ENCODE results near the gene DCTD.

DCTD gene

DNA sequence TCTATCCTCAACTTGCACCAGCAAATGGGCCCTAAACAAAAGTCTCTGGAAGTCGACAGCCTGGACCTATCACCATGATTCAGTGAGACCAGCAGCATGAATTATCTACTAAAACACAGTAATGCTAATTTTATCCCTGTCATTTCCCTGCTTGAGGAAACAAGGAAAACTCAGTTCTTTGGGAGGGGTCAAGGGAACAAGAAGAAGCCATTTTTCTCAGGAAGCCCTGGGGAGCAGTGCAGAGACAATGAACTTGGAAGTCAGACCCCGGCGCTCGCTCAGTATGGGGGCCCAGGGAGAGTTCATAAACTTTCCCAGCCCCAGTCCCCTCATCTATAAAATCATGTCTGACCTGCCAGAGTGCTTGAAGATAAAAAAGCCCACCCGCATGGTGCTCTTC, 50.4 kb downstream of the DCTD start:
- no peak for DNase-seq

DNA sequence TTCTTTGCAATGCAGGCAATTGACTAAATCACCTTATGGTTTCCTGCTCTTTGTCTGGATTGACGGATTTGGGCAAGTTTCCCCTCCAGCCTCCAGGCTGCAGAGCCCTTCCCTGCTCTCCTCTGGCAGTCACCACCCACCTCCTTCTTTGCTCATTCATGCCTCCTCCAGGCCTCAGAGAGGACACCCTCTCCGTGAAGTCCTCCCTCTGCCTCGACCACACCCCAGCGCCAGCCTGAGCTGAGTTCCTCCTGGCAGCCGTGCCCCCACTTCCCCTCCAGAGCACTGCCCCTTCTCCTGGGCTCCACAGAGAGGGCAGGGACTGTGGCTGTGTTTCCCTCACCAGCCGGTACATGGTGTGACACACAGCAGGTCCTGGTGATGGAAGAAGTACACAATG, 53.7 kb downstream of the DCTD start:
- DNase-seq = peak; percentile 23

DNA sequence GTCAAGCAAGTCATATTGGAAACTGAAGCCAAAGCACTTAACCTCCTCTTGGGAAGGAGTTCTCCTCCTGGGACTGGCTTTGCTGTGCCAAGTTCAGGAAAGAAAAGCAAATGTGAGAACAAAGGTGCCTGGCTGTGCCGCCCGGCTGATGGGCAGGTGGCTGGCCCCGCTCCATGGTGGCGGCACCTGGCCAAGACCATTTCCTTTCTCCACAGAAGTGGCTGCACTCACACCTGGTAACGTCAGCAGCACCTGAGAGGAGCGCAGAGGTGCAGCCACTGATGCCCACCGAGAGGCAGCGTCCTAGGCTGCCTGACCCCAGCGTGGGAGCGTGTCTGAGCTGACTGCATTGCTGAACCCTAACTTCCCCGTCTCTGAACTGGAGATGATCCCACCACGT, 54.3 kb downstream of the DCTD start:
- DNase-seq = peak; percentile 92

DNA sequence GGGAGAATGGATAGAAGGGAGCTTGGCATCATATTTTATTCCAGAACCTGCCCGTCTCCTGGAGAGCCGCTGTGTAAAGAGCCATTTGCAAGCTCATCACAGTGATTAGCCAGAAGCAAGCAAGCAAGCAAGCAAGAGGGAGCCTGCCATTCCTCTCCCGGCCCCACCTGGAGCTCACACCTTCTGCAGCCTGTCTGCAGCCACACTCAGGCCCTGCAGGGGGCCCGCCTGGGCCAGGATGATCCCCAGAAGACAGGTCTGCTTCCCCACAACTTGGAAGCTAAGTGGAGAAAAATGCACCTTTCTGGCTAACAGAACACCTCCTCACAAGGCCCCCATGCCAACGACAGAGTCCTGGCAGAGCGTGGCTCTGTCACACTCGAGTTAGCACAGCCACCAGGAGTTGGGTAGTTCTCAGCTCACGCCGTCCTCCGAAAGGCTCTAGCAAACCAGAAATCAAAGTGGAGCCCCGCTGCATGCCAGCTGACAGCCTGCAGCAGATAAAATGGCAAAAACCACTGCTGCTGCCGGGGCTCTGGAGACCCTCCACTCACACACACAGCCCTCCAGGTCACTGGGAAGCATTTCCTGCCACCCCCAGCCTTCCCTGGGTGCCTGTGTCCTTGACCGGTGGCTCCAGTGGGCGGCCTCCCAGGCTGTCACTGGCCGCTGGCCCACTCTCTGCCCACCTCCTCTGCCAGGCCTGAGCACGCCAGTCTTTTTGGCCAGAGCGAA, 54.9 kb downstream of the DCTD start:
- peak; percentile 66 for DNase-seq

DNA sequence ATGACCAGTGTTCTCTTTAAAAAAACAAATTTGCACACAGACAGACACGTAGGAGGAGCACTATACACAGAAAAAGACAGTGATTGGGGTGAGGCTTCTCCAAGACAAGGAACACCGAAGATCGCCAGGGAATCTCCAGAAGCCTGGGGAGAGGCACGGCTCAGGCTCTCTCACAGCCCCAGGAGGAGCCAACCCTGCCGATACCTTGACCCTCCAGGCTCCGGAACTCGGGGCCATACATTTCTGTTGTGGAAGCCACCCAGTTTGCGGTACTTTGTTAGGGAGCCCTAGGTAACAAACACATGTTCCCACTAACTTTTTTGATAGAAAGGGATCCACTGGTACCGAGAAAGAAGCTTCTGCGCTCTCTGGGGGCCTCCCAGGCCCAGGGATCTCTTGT, 55.8 kb downstream of the DCTD start:
- no peak for DNase-seq

DNA sequence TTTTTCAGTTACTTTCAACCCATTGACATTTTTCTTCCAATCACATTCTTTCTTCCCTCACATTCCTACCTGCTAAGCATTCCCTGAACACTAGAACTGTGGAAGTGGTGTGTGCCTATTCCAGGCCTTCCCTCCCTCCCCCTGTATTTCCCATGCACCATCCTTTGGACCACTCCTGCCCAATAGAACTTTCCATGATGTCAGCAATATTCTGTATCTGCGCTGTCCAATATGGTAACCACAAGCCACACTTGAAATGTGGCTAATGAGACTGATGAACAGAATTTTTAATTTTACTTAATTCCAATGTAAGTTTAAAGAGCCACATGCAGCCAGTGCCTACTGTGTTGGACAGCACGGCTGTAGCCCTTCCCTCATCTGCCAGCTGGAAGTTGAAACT, 57.5 kb downstream of the DCTD start:
- DNase-seq = no peak

DNA sequence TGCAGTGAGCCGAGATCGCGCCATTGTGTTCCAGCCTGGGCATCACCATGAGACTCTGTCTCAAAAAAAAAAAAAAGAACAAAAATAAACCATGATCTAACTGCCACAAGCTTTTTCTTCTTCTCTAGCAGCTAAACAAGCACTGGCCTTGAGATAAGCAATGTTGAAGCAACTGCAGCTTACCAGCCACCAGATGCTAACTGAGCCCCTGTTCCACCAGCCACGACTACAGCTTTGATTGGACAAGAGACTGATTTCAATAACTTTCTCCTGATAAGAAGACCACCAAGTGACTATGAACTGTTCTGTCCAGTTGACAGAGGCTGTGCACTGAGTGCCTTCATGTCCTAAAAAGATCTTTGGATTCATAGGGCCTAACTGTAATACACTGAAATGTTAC, 58.5 kb downstream of the DCTD start:
- DNase-seq = no peak

DNA sequence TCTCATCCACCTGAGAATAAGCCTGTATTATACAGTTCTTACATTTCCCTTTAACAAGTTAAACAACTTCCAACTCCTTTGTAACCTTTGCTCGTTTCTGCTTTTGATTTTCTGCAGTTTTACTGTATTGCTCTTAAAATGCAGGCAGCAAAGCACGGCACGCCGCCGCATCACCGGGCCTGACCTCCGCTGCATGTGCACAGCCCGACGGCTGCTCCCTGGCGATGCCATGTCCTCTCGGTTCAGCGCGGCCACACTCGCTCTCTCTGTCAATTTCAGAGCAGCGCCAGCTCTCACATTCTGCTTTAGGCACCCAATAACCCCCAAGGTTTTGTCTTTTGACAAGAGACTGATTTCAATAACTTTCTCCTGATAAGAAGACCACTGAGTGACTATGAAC, 60.3 kb downstream of the DCTD start:
- DNase-seq = no peak

DNA sequence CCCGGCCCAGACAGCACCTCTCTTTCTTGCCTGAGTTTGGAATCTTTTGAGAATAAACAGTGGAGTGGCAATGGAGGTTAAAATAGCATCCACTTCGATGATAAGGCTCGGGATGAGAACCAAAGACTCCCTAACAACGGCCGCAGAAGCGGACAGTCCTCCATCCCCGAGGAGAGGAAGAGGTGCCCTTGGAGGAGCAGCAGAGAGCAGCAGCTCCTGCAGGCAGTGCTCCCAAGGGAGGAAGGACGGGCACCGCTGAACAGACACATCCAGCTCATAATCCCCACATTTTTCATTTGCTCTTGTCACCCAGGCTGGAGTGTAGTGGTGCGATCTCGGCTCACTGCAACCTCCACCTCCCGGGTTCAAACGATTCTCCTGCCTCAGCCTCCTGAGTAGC, 61.3 kb downstream of the DCTD start:
- no peak for DNase-seq

DNA sequence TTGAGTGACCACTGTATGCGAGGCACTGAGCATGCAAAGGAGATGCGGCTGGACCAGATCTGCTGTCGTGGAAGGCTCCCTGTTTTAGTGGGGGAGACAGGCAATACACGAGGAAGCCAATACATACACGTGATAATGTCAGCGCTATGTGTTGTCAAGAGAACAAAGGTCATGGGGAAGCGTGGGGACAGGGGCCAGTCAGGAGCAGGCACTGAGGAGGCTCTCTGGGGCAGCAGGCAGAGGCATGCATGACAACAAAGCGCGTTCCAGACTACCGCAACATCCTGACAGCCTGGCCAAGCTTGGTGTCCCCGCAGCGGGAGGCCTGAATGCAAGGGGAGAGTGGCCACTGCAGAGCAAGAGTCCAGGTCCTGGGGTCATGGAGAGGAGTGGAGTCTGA, 61.9 kb downstream of the DCTD start:
- DNase-seq = no peak

DNA sequence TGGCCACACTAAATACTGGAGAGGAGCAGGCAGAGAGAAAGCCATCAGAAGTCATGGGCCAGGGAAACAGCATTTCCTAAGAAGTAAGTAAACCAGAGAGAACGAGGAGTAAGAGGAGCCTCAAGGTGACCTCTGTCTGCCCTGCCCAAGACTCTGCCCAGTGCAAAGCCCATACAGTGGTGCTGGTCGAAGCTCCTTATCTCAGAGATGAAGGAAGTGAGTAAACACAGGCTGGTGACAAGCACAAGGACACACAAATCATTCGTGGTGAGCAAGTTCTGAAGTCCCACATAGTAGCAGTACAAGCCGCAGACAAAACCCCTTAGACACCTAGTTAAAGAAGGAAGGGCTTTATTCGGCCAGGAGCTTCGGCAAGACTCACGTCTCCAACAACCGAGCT, 62.7 kb downstream of the DCTD start:
- DNase-seq = no peak

DNA sequence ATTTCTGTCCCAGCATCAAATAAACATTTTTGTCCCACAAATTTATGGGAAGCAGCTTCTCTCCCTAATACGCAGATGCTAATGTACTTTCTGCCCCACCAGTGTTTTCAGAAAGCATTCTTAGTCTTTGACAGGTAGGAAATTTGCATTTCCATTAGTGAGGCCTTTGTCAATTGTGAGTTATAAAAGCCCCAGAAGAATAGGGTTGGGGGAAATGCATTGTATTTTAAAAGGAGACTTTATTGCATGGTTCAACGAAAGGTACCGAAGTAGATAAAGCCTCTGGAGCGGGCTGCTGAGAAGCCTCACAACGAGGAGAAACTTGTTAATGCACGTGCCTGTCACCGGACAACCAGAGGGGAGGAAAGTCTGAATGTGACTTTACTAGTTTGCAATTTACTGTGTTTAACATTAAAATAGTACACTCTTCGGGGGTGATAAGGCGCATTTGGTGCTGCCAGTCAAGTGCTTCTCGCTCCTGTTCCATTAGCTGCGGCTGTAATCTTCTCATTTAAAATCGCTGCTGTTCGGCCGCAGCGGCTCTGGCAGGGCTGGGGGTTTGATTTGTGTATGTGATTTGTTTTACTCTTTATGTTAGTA, 63.4 kb downstream of the DCTD start:
- DNase-seq = no peak

DNA sequence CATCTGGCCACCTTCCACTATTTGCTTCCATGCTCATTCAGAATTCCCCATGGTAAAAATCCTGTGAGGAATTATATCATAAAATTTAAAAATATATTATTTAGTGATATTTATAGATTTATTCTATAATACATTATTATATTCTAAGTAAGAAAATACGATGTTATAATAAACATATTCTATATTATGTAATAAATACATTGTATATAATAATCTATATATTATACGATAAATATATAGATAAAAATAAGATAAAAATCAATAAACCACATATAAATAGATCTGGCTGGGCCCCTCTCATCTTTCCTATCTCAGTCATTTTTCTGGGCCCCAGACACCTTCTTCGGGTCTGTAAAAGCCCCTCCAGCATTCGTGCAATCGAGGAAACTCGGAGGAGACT, 68.5 kb downstream of the DCTD start:
- DNase-seq = no peak

DNA sequence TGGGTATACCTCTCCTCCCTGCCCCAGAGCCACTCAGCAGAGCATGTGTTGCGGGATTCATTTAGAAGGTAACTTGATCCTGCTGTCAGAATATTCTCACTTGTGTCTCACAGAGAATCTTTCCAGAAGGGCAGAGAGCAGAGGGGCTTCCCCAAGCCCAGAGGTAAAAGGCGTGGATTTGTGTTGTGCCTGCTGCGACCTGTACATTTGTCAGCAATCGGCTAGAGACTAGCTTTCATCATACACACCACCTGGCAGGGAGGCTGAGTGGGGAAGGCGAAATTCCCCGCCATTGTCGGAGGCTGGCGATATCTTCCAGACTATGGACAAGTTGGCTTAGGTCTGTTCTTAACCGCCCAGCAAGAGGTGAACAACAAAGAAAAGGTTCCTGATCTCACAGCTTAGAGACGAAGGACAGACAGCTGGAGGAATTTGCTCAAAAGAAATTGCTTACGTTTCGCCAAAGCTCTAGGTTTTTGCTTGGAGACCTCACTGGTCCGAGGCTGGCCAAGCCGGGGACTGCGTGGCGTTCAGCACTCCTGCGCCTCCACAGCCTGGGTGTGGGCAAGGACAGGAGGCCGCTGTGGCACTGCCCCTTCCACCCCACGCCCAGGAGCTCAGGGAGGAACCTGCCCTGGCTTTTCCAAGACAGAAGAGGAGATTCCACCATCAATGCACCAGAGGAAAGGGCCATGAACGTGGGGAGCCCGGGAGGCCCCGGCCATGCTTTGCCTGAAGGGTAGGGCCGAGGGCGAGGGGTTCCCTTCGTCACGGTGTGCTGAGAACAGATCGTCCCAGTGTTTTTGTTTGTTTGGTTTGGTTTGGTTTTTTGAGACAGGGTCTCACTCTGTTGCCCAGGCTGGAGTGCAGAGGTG, 69.4 kb downstream of the DCTD start:
- no peak for DNase-seq

DNA sequence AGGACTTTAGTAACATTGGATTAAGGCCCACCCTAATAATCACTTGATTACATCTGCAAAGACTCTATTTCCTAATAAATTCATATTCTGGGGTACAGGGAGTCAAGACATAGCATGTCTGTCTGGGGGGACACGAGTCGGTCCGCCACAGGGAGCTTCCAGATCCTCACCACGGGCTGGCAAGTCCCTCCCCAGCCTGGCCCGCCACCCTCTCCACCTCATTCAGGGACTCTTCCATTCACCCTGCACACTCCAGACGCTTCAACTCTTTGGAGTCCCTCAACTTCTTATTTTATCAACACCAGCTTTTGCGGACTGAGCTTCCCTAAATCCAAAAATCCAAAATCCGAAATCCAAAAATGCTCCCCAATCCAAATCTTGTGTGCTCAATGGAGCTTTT, 71.2 kb downstream of the DCTD start:
- no peak for DNase-seq

DNA sequence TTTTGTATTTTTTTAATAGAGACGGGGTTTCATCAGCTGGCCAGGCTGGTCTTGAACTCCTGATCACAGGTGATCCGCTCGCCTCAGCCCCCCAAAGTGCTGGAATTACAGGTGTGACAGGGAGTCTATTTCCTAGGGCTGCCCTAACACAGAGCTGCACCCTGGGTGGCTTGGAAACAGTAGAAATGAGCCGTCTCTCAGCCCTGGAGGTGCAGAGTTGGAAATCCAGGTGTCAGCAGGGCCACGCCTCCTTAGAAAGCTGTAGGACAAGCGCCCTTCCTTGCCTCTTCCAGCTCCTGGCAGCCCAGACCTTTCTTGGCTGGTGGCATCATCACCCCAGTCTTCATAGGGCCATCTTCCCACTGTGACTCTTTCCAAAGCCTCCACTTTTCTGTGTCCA, 71.6 kb downstream of the DCTD start:
- no peak for DNase-seq

DNA sequence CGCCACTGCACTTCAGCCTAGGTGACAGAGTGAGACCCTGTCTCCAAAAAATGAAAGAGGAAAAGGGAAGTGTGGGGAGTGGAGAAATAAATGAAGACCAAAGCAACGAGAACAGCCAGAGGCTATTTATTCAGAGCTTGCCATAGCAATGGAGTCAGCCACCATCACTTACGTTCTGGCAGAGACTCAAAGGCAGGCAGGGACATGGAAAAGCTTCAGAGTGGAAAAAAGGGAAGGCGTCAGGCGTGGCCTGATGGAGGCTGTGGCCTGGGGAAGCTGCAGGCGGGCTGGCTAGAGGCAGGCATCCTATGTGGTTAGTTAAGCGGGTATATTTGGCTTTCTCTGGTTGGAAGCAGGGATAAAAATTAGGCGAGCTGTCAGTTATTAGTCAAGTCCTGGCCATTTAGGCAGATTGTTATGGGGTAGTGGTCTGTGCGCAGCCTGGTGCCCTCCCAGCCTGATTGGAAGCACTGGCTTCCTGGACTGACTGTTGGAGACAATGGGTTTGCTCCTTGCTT, 73.3 kb downstream of the DCTD start:
- DNase-seq = no peak

DNA sequence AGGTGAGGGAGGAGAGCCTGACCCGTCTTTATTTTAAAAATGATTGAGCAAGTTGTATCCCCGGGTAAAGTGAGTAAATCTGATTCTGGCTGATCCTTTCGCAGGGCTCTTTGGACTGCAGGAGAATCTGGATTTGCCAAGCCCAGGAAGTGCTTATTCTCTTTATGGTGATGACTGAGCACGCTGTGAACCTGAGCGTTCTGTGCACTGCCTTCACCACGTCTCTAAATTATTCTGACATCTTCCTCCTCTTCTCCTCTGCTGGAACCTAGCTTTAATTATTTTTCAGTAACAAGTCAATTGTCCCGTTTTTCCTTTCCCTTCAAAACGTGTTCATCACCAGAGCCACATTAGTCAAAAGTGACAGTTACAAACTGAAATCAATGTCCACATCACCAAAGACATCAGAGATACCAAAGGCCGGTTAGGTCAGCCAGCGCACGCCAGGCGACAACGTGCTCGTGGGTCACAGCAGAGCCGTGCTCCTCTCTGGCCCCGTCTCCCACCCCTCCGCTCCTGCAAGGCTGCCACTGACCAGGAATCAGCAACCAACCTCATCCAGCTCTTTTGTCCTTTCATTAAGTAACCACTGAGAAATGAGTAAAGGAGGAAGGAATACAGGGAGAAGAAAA, 74.3 kb downstream of the DCTD start:
- no peak for DNase-seq

DNA sequence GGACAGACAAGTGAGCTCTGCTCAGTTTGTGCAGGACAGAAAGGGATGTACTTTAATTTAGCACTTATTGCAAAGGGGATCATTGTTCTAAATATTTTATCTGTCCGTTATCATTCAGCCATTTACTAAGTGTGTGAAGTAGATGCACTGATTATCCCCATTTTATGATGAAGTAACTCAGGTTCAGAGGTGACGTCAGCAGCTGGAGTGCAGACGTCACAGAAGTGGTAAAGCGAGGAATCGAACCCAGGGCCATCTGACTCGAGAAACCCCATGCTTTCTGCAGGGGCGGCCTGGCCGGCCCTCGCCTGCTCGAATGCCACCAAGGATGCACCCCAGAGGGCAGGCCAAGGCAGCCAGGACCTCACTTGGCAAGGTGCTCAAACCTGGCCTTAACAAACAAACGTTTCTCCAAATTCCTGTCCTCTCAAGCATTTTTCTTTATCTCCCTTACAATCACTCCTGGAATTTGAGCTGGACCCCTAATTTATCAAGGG, 75.0 kb downstream of the DCTD start:
- DNase-seq = no peak

DNA sequence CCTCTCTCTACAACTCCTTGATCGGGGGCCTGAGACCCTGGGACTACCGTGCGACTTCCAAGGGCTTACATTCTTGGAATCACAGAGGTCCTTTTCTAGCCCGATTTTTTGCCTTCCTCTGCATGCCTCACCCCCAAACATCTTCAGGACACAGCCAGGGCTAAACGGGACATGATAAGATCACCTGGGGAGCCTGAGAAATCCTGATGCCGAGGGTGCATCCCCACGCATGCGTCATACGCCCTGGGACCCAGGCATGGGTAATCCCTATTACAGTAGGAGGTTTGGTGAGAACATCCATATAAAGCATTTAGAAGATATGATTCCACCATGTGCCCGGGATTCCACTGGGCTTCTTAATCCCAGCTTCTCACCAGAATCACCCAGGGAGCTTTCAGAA, 77.1 kb downstream of the DCTD start:
- DNase-seq = no peak
